NB4 (cell line): Measurements from ENCODE around the gene CREBL2.

Experiments used
- CTCF ChIP-seq: IDR thresholded peaks from one replicate; pipeline ENCODE4 v1.5.1; 2012; ENCODE audit warnings: low read depth, low read length
- MYC ChIP-seq: IDR thresholded peaks from 2 replicates; pipeline ENCODE4 v1.6.1; 2011; ENCODE audit warnings: low read depth, low read length

DNA sequence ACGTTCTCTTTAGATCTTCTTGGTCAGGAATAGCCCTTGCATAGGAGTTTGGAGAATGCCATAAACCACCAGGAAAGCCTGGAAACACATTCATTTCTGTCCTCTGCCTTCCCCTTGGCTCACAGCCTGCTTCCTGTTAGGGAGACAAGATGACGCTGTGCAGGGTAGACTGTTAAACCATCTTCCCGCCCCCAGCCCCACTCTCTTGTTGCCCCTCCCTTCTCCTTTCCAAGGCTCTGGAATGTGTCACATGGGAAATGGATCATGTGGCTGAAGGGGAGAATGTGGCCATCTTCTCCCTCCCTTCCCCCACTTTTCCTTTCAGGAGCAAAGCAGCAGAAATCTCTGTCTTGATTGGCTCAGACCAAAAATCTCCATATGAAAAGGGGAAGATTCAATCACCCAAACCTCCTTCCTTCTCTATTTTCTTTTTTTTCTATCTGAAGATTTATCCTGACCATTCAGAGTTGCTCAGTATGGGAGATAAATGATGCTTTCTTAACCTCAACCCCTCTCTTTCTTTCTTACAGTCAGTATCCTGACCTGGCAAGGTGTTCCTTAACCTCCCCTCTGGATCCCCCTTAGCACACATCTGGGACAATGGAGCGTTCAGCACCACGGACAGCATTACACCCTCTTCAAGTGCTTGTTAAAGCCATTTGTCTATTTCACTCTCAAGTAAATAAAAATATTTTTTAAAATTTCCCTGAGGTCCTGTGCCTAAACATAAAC, 72.9 kb downstream of the CREBL2 start:
- no peak for TF ChIP-seq CTCF
- no peak for TF ChIP-seq MYC
